ENCODE results near the gene OVCA2. TPM values are rescaled to one million over a fixed set of nuclear protein-coding genes. Genes with fewer than 3 reads are reported as not detected.

Gene OVCA2
- polyA plus RNA-seq, 1 of the 3 experiments (the other 2 are of a cell fraction): 59.2 TPM

DNA sequence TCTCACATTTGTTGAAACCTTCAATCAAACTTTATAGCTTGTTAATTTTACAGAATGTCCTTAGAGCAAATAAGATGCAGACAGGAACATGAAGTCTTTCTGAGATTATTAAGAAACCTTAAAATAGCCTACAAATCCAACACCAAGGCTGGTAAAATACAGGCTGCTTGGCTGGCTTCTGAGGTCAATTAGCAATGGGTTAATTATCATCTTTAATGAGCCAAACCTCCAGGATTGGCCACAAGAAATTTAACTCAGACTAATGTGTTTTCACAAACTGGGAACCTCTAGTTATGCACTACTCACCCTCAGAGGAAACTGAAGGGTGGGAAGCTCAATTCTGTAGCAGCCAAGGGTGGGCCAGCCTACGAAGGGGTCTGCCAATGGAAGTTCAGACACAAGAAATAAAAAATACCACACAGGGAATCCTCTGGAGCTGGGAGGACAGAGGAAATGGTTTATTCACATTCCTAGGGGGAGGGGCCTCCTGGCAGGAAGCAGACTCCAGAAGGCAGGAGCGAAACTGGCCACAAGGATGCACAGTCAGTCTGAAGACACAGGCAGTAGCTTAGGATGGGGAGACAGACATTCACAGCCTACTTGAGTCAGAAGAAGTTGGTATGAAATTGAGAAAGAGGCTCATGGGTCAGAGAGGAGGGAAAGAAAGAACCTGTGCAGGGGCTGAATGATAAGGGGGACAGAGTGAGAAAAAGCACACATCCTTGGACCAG is 49.1 kb downstream of the OVCA2 start:
- WGBS (ENCODE audit: low lambda C conversion rate): 25% methylated on average over 2 of the region's 2 CpGs
- ChIA-PET CTCF (interaction anchor here (0.5 to 3.0 kb wide), 10 partner anchors 12 to 161 kb away, joined by 3 to 20 read pairs (median 4); partner anchors contain the start of gene HIC1), POLR2A (no interaction called here)
- H2AFZ ChIP-seq (ENCODE audit: low read depth): 0 out of 2 replicates have a peak overlapping the region, but pooled peaks have one; percentile 16
- peak overlapping the region; percentile 56 to 78 for H3K27ac ChIP-seq (ENCODE audit: low read depth in 2 of 2, low read length in 1 of 2)
- no peaks in the 10 kb centered on the region for H3K9me2 ChIP-seq
- no peaks in the 10 kb centered on the region for H3K27me3 ChIP-seq (ENCODE audit: insufficient read depth)
- no peaks in the 10 kb centered on the region for H3K36me3 ChIP-seq (replicated peaks in 1 of 2; ENCODE audit: control insufficient read depth in 1 of 2, insufficient read depth in 2 of 2, low read length in 1 of 2)
- TF ChIP-seq FOXM1 (IDR thresholded peaks at IDR 0.05; ENCODE audit: low read depth) (no peak), SMC3 (IDR thresholded peaks at IDR 0.05; ENCODE audit: low read depth, low read length) (no peak), SIN3A (IDR thresholded peaks at IDR 0.05; ENCODE audit: borderline replicate concordance, low read depth, low read length) (0 out of 2 replicates have a peak, but pooled peaks have one; percentile 28), TCF12 (IDR thresholded peaks at IDR 0.05) (peak; percentile 59; the same call in 1 of the 2 replicates), MEF2A (IDR thresholded peaks at IDR 0.05; ENCODE audit: borderline replicate concordance, low read depth) (no peak), TAF1 (IDR thresholded peaks at IDR 0.05; ENCODE audit: borderline replicate concordance, low read depth, low read length) (0 out of 2 replicates have a peak, but pooled peaks have one; percentile 17)
- TF ChIP-seq, protein P1, sequence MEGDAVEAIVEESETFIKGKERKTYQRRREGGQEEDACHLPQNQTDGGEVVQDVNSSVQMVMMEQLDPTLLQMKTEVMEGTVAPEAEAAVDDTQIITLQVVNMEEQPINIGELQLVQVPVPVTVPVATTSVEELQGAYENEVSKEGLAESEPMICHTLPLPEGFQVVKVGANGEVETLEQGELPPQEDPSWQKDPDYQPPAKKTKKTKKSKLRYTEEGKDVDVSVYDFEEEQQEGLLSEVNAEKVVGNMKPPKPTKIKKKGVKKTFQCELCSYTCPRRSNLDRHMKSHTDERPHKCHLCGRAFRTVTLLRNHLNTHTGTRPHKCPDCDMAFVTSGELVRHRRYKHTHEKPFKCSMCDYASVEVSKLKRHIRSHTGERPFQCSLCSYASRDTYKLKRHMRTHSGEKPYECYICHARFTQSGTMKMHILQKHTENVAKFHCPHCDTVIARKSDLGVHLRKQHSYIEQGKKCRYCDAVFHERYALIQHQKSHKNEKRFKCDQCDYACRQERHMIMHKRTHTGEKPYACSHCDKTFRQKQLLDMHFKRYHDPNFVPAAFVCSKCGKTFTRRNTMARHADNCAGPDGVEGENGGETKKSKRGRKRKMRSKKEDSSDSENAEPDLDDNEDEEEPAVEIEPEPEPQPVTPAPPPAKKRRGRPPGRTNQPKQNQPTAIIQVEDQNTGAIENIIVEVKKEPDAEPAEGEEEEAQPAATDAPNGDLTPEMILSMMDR (IDR thresholded peaks at IDR 0.05): peak; percentile 46
- TF ChIP-seq, protein P2, sequence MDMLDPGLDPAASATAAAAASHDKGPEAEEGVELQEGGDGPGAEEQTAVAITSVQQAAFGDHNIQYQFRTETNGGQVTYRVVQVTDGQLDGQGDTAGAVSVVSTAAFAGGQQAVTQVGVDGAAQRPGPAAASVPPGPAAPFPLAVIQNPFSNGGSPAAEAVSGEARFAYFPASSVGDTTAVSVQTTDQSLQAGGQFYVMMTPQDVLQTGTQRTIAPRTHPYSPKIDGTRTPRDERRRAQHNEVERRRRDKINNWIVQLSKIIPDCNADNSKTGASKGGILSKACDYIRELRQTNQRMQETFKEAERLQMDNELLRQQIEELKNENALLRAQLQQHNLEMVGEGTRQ (IDR thresholded peaks at IDR 0.05; ENCODE audit: borderline replicate concordance, low read depth, low read length): no peak
- TF ChIP-seq, protein P3, sequence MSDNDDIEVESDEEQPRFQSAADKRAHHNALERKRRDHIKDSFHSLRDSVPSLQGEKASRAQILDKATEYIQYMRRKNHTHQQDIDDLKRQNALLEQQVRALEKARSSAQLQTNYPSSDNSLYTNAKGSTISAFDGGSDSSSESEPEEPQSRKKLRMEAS (IDR thresholded peaks at IDR 0.05; ENCODE audit: low read depth): 0 out of 2 replicates have a peak, but pooled peaks have one; percentile 25
- H3K9me3 ChIP-seq: no peaks in the 10 kb centered on the region
- H3K9ac ChIP-seq: peak overlapping the region; percentile 47; the same call in 1 of the 2 replicates
- peaks cover 16% of the 10 kb centered on the region for H3F3A ChIP-seq (replicated peaks; ENCODE audit: insufficient read depth)
- H3K4me2 ChIP-seq: peak overlapping the region; percentile 72
- no peak overlapping the region for H3K4me3 ChIP-seq (ENCODE audit: low read depth in 2 of 2, low read length in 1 of 2)
- peaks cover 6% of the 10 kb centered on the region; the same call in 1 of the 2 replicates for H3K79me2 ChIP-seq (ENCODE audit: insufficient read depth)
- DNase-seq: peak; percentile 36
- H4K20me1 ChIP-seq (ENCODE audit: insufficient read depth): no peaks in the 10 kb centered on the region
- peaks cover 24 to 54% of the 10 kb centered on the region in 2 experiments; a peak in 3 of 4 replicates for H3K4me1 ChIP-seq (ENCODE audit: control insufficient read depth in 1 of 2, insufficient read depth in 2 of 2, low read depth in 1 of 2, low read length in 1 of 2)

DNA sequence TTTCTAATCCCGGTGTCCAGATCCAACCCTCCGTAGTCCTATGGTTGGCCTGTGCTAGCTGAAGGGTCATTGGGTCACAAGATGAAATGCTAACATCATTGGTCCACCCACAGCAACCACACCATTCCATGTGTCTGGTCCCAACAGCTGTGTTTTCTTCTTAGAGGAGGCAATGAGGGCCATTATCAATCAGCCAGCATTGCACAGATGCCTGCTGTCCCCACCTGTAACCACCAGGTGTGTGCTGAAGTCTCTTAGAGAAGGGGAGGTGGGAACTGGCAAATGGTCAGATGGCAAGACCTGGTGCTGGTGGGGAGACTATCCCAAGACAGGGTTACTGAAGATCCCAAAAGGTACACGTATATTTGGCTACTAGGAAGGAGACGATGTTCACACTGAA is 50.4 kb downstream of the OVCA2 start:
- Histone ChIP-seq H4K20me1 (ENCODE audit: insufficient read depth) (no peaks in the 10 kb centered on the region), H3F3A (replicated peaks; ENCODE audit: insufficient read depth) (peaks cover 16% of the 10 kb centered on the region), H3K79me2 (ENCODE audit: insufficient read depth) (peaks cover 6% of the 10 kb centered on the region; the same call in 1 of the 2 replicates), H3K9me2 (no peaks in the 10 kb centered on the region), H3K4me2 (no peak overlapping the region), H3K4me1 (ENCODE audit: control insufficient read depth in 1 of 2, insufficient read depth in 2 of 2, low read depth in 1 of 2, low read length in 1 of 2) (peaks cover 24 to 41% of the 10 kb centered on the region in 2 experiments; a peak in 3 of 4 replicates), H3K36me3 (replicated peaks in 1 of 2; ENCODE audit: control insufficient read depth in 1 of 2, insufficient read depth in 2 of 2, low read length in 1 of 2) (no peaks in the 10 kb centered on the region), H2AFZ (ENCODE audit: low read depth) (no peak overlapping the region), H3K27ac (ENCODE audit: low read depth in 2 of 2, low read length in 1 of 2) (0 out of 4 replicates have a peak overlapping the region, but pooled peaks of 1 of the 2 experiments have one; percentile 78), H3K4me3 (ENCODE audit: low read depth in 2 of 2, low read length in 1 of 2) (no peak overlapping the region), H3K9me3 (no peaks in the 10 kb centered on the region), H3K27me3 (ENCODE audit: insufficient read depth) (no peaks in the 10 kb centered on the region), H3K9ac (no peak overlapping the region)
- POLR2A ChIA-PET: no interaction called here
- CTCF ChIA-PET: interaction anchor here (5.2 kb wide), 1 partner anchor 152 kb away, joined by 35 read pairs; no protein-coding TSS in a partner anchor
- DNase-seq: no peak
- 96% methylated on average over 4 of the region's 4 CpGs for WGBS (ENCODE audit: low lambda C conversion rate)
- TF ChIP-seq, protein P4, sequence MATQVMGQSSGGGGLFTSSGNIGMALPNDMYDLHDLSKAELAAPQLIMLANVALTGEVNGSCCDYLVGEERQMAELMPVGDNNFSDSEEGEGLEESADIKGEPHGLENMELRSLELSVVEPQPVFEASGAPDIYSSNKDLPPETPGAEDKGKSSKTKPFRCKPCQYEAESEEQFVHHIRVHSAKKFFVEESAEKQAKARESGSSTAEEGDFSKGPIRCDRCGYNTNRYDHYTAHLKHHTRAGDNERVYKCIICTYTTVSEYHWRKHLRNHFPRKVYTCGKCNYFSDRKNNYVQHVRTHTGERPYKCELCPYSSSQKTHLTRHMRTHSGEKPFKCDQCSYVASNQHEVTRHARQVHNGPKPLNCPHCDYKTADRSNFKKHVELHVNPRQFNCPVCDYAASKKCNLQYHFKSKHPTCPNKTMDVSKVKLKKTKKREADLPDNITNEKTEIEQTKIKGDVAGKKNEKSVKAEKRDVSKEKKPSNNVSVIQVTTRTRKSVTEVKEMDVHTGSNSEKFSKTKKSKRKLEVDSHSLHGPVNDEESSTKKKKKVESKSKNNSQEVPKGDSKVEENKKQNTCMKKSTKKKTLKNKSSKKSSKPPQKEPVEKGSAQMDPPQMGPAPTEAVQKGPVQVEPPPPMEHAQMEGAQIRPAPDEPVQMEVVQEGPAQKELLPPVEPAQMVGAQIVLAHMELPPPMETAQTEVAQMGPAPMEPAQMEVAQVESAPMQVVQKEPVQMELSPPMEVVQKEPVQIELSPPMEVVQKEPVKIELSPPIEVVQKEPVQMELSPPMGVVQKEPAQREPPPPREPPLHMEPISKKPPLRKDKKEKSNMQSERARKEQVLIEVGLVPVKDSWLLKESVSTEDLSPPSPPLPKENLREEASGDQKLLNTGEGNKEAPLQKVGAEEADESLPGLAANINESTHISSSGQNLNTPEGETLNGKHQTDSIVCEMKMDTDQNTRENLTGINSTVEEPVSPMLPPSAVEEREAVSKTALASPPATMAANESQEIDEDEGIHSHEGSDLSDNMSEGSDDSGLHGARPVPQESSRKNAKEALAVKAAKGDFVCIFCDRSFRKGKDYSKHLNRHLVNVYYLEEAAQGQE (IDR thresholded peaks at IDR 0.05; ENCODE audit: low read depth, low read length): no peak
- TF ChIP-seq TEAD4 (IDR thresholded peaks at IDR 0.05; ENCODE audit: borderline replicate concordance, insufficient read depth): no peak
- TF ChIP-seq POLR2AphosphoS5 (IDR thresholded peaks at IDR 0.05; ENCODE audit: low read depth, low read length): no peak
- no peak for TF ChIP-seq TAF1 (IDR thresholded peaks at IDR 0.05; ENCODE audit: borderline replicate concordance, low read depth, low read length)
- no peak for TF ChIP-seq JUND (IDR thresholded peaks at IDR 0.05)
- no peak for TF ChIP-seq FOXJ3 (CRISPR knock-in tag; IDR thresholded peaks at IDR 0.05)
- TF ChIP-seq, protein P5, sequence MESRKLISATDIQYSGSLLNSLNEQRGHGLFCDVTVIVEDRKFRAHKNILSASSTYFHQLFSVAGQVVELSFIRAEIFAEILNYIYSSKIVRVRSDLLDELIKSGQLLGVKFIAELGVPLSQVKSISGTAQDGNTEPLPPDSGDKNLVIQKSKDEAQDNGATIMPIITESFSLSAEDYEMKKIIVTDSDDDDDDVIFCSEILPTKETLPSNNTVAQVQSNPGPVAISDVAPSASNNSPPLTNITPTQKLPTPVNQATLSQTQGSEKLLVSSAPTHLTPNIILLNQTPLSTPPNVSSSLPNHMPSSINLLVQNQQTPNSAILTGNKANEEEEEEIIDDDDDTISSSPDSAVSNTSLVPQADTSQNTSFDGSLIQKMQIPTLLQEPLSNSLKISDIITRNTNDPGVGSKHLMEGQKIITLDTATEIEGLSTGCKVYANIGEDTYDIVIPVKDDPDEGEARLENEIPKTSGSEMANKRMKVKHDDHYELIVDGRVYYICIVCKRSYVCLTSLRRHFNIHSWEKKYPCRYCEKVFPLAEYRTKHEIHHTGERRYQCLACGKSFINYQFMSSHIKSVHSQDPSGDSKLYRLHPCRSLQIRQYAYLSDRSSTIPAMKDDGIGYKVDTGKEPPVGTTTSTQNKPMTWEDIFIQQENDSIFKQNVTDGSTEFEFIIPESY (IDR thresholded peaks at IDR 0.05; ENCODE audit: borderline replicate concordance, low read depth): no peak
- TF ChIP-seq EZH2phosphoT487 (IDR thresholded peaks at IDR 0.05; ENCODE audit: borderline replicate concordance, low read depth): no peak
- TF ChIP-seq RAD21 (IDR thresholded peaks at IDR 0.05; ENCODE audit: low read length): no peak

Measured in SK-N-SH (cell line).